PFSK-1 (cell line): Measurements from ENCODE around the gene LRRC15.

Experiments
- FOXP2 ChIP-seq: optimal IDR thresholded peaks from 2 replicates; pipeline ENCODE3; 2011; ENCODE audit warnings: borderline replicate concordance, control low read depth, inconsistent platforms; ENCODE audit not compliant: insufficient read depth; ENCODE audit errors: extremely low read length, extremely low read depth
- POLR2AphosphoS5 ChIP-seq: IDR thresholded peaks from 2 replicates; pipeline ENCODE4 v1.6.1; 2012; ENCODE audit warnings: low read depth, mild to moderate bottlenecking, control low read depth, low read length, moderate library complexity
- REST ChIP-seq, 2 experiments: IDR thresholded peaks; 2 replicates each; pipeline versions ENCODE4 v1.6.1 to v1.8.0; 2011 to 2012; ENCODE audit warnings: low read depth in 2 of 2, low read length in 2 of 2, control low read depth in 1 of 2, inconsistent platforms in 1 of 2, mild to moderate bottlenecking in 1 of 2, moderate library complexity in 1 of 2; ENCODE audit not compliant: insufficient read depth in 1 of 2
- SIN3A ChIP-seq: IDR thresholded peaks from 2 replicates; pipeline ENCODE4 v1.6.1; 2012; ENCODE audit warnings: mild to moderate bottlenecking, low read length, moderate library complexity, borderline replicate concordance; ENCODE audit not compliant: insufficient read depth
- TAF1 ChIP-seq: IDR thresholded peaks from 2 replicates; pipeline ENCODE4 v1.6.1; 2012; ENCODE audit warnings: low read length, control low read depth, borderline replicate concordance; ENCODE audit not compliant: insufficient read depth

The LRRC15 gene

GRCh38 chr3:194404365-194405140 is 35.0 kb upstream of the LRRC15 start:
- no peak for TF ChIP-seq POLR2AphosphoS5
- no peak for TF ChIP-seq TAF1
- no peak for TF ChIP-seq SIN3A
- no peak for TF ChIP-seq FOXP2

GRCh38 chr3:194401868-194402329 is 32.4 kb upstream of the LRRC15 start:
- TF ChIP-seq SIN3A (no peak), POLR2AphosphoS5 (no peak), FOXP2 (no peak), REST (IDR thresholded peaks at IDR 0.05; ENCODE audit: insufficient read depth in 1 of 2, low read depth in 2 of 2, low read length in 2 of 2) (no peak)

DNA sequence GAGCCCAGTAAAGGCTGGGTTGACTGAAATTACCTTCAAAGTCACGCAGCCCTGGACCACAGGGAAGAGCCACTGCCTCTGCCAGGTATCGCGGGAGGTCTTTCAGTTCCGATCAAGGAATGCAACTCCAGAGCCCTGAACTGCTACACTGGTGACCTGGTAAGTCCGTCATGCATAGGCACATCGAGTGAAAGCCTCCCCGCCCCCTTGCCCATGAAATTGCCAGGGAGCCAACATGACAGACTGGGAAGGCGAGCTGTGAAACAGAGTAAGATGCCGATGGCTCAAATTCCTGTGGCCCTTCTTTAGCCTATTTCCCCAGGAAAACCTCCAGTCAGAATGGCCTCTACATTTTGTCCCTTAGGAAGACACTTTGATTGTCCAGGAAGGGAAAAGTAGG is 31.8 kb upstream of the LRRC15 start:
- TF ChIP-seq TAF1 (no peak), FOXP2 (no peak), POLR2AphosphoS5 (no peak), SIN3A (no peak), REST (IDR thresholded peaks at IDR 0.05; ENCODE audit: insufficient read depth in 1 of 2, low read depth in 2 of 2, low read length in 2 of 2) (no peak)

DNA sequence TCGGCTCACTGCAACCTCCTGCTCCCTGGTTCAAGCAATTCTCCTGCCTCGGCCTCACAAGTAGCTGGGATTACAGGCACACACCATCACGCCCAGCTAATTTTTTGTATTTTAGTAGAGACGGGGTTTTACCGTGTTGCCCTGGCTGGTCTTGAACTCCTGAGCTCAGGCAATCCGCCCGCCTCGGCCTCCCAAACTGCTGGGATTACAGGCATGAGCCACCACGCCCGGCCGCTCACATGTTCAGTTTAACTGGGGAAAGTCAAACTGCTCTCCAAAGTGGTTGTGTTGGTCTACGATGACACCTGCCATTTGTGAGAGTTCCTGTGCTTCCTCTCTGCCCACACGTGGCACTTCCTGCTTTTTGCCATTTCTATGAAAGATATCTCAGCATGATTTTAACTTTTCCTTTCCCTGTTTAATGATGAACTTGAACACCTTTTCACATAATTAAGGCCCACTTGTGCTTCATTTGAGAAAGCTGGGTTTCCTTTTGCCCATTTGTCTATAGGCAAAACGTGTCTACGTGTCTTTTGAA is 30.4 kb upstream of the LRRC15 start:
- TF ChIP-seq POLR2AphosphoS5: no peak
- no peak for TF ChIP-seq SIN3A
- TF ChIP-seq TAF1: no peak
- TF ChIP-seq FOXP2: no peak
- TF ChIP-seq REST (IDR thresholded peaks at IDR 0.05; ENCODE audit: insufficient read depth in 1 of 2, low read depth in 2 of 2, low read length in 2 of 2): no peak

GRCh38 chr3:194399166-194399565 is 29.6 kb upstream of the LRRC15 start, which contains the start of gene GP5:
TSS of gene GP5 (minus strand) at chr3:194399266. CDS start at chr3:194398282, 984 bp downstream.
- no peak for TF ChIP-seq POLR2AphosphoS5
- TF ChIP-seq FOXP2: no peak
- TF ChIP-seq TAF1: no peak
- TF ChIP-seq SIN3A: no peak
- TF ChIP-seq REST (IDR thresholded peaks at IDR 0.05; ENCODE audit: insufficient read depth in 1 of 2, low read depth in 2 of 2, low read length in 2 of 2): no peak
